Neural progenitor cell (in vitro differentiated cells): ENCODE measurements around the gene EVC. TPM values are rescaled to one million over a fixed set of nuclear protein-coding genes. Genes with fewer than 3 reads are reported as not detected.
"Not testable (repeated sequence)": the region's sequence is repeated elsewhere in the genome, so short reads cannot be mapped to it uniquely, and the experiment has no call there.

Source experiments
- DNase-seq: peaks from one replicate; pipeline ENCODE4 v3.0.0-alpha.2; 2016; ENCODE audit warnings: low spot score
- H2AFZ ChIP-seq: fragments of 200-600 bp; sonication (generic); replicated peaks from 2 replicates; pipeline ENCODE4 v1.6.1; 2016; ENCODE audit warnings: antibody characterized with exemption
- H3F3A ChIP-seq: fragments of 200-600 bp; sonication (generic); 2 replicates; pipeline ENCODE4 v1.6.1; 2016; ENCODE audit warnings: antibody characterized with exemption, low read depth
- H3K27ac ChIP-seq: fragments of 200-600 bp; sonication (generic); 2 replicates; pipeline ENCODE4 v1.5.1; 2016; ENCODE audit warnings: mild to moderate bottlenecking
- H3K27me3 ChIP-seq: fragments of 200-600 bp; sonication (generic); 2 replicates; pipeline ENCODE4 v1.6.1; 2016; ENCODE audit warnings: mild to moderate bottlenecking, moderate library complexity
- H3K36me3 ChIP-seq: fragments of 200-600 bp; sonication (generic); 2 replicates; pipeline ENCODE4 v1.5.1; 2016
- H3K4me1 ChIP-seq: fragments of 200-600 bp; sonication (generic); 2 replicates; pipeline ENCODE4 v1.6.1; 2016; ENCODE audit warnings: mixed run types
- H3K4me2 ChIP-seq: fragments of 200-600 bp; sonication (generic); 2 replicates; pipeline ENCODE4 v1.6.1; 2016
- H3K4me3 ChIP-seq: fragments of 200-600 bp; sonication (generic); 2 replicates; pipeline ENCODE4 v1.5.1; 2016
- H3K79me2 ChIP-seq: fragments of 200-600 bp; sonication (generic); 2 replicates; pipeline ENCODE4 v1.6.1; 2016; ENCODE audit warnings: low read depth
- H3K9ac ChIP-seq: fragments of 200-600 bp; sonication (generic); 2 replicates; pipeline ENCODE4 v1.6.1; 2016
- H3K9me3 ChIP-seq: fragments of 200-600 bp; sonication (generic); 2 replicates; pipeline ENCODE4 v1.5.1; 2016; ENCODE audit warnings: low read depth
- H4K20me1 ChIP-seq: fragments of 200-600 bp; sonication (generic); 2 replicates; pipeline ENCODE4 v1.6.1; 2016; ENCODE audit warnings: low read depth
- H3K27ac Mint-ChIP-seq: 3 replicates; pipeline ENCODE4 v1.8.0; 2021; ENCODE audit warnings: mixed read lengths
- H3K27me3 Mint-ChIP-seq: 2 replicates; pipeline ENCODE4 v1.8.0; 2022; ENCODE audit warnings: low read depth, mild to moderate bottlenecking, inconsistent platforms, moderate library complexity, mixed read lengths; ENCODE audit not compliant: insufficient read depth
- H3K36me3 Mint-ChIP-seq: 3 replicates; pipeline ENCODE4 v1.8.0; 2021; ENCODE audit warnings: mixed read lengths
- H3K4me1 Mint-ChIP-seq: 3 replicates; pipeline ENCODE4 v1.8.0; 2021; ENCODE audit warnings: mixed read lengths
- H3K4me3 Mint-ChIP-seq: 3 replicates; pipeline ENCODE4 v1.8.0; 2021; ENCODE audit warnings: mild to moderate bottlenecking, moderate library complexity, mixed read lengths
- H3K9me3 Mint-ChIP-seq: 3 replicates; pipeline ENCODE4 v1.8.0; 2020; ENCODE audit warnings: mixed read lengths
- EZH2 ChIP-seq: fragments of 200-600 bp; sonication (generic); IDR thresholded peaks from 2 replicates; pipeline ENCODE4 v1.6.1; 2017; ENCODE audit warnings: antibody characterized with exemption, mild to moderate bottlenecking, moderate library complexity
- EZH2phosphoT487 ChIP-seq: fragments of 200-600 bp; sonication (generic); IDR thresholded peaks from 2 replicates; pipeline ENCODE4 v1.6.1; 2017; ENCODE audit warnings: antibody characterized with exemption
- total RNA-seq: library from RNA; depleted of rRNA; stranded (reverse); fragments of >200 nt; gene quantifications from 2 replicates; pipeline ENCODE4 v1.2.3, GENCODE V29; 2015; ENCODE audit warnings: low replicate concordance
- TF ChIP-seq, protein P1 (sequence below): fragments of 200-600 bp; sonication (generic); IDR thresholded peaks from 2 replicates; pipeline ENCODE4 v1.5.1; 2017; ENCODE audit warnings: antibody characterized with exemption, mild to moderate bottlenecking

EVC gene
- total RNA-seq, 1 donor from 2014 or later: 3.6 TPM

DNA sequence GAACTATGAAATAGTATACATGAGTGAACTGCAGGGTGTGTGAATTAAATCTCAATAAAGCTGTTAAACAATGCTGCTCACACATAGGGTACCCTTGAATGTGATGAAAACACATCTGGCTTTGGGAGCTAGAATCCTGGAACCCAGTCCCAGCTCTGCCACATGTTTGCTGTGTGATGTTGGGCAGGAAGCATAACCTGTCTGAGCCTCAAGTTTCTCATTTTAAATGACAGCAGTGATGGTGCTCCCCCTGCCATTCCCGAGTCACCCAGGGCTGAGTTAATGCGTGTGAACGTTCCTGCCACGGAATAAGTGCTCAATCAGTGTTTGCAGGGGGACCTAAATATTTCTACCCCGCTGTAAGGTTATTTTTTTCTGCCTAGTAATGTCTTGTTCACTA, 10.9 kb downstream of the EVC start:
- no peaks in the 10 kb centered on the region for H3K4me1 ChIP-seq
- H4K20me1 ChIP-seq: no peaks in the 10 kb centered on the region
- H3K4me3 ChIP-seq: no peak overlapping the region
- Mint-ChIP-seq H3K9me3 (peaks cover 8% of the 10 kb centered on the region), H3K27ac (no peak overlapping the region), H3K36me3 (peaks cover 39% of the 10 kb centered on the region), H3K4me1 (peaks cover 11% of the 10 kb centered on the region), H3K4me3 (no peak overlapping the region), H3K27me3 (no peaks in the 10 kb centered on the region)
- DNase-seq: no peak
- TF ChIP-seq, protein P1, sequence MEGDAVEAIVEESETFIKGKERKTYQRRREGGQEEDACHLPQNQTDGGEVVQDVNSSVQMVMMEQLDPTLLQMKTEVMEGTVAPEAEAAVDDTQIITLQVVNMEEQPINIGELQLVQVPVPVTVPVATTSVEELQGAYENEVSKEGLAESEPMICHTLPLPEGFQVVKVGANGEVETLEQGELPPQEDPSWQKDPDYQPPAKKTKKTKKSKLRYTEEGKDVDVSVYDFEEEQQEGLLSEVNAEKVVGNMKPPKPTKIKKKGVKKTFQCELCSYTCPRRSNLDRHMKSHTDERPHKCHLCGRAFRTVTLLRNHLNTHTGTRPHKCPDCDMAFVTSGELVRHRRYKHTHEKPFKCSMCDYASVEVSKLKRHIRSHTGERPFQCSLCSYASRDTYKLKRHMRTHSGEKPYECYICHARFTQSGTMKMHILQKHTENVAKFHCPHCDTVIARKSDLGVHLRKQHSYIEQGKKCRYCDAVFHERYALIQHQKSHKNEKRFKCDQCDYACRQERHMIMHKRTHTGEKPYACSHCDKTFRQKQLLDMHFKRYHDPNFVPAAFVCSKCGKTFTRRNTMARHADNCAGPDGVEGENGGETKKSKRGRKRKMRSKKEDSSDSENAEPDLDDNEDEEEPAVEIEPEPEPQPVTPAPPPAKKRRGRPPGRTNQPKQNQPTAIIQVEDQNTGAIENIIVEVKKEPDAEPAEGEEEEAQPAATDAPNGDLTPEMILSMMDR: no peak
- TF ChIP-seq EZH2 (no peak), EZH2phosphoT487 (no peak)
- H3K9me3 ChIP-seq: no peaks in the 10 kb centered on the region
- no peak overlapping the region for H3K4me2 ChIP-seq
- H3K9ac ChIP-seq: no peak overlapping the region
- no peaks in the 10 kb centered on the region for H3K79me2 ChIP-seq
- no peak overlapping the region for H2AFZ ChIP-seq
- no peaks in the 10 kb centered on the region for H3K36me3 ChIP-seq
- no peaks in the 10 kb centered on the region for H3F3A ChIP-seq
- no peaks in the 10 kb centered on the region for H3K27me3 ChIP-seq
- H3K27ac ChIP-seq: no peak overlapping the region

DNA sequence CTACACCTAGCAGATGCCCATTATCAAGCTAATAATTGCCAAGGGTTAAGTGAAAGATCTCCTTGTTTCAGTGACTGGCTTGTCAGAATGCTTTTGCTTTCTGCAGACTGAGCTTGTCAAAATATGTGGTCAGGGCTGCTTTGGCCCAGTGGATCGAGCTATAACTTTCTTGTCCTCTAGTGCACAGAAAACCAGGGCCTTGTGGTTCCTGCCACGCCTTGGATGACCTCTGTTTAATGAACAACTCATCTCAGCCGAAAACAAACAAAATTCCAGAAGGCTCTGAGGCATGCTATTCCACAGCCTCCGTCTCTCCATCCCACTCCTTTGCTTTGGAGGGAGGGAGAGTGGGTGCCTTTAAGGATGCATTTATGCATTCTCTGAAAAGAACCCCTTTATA, 11.3 kb downstream of the EVC start:
- no peak overlapping the region for H3K9ac ChIP-seq
- H3K4me1 Mint-ChIP-seq: peaks cover 11% of the 10 kb centered on the region
- H3K36me3 Mint-ChIP-seq: peaks cover 36% of the 10 kb centered on the region
- H3K27me3 ChIP-seq: no peaks in the 10 kb centered on the region
- H2AFZ ChIP-seq: no peak overlapping the region
- no peaks in the 10 kb centered on the region for H3K9me3 ChIP-seq
- H3K4me3 ChIP-seq: no peak overlapping the region
- H3K27ac ChIP-seq: no peak overlapping the region
- H3K36me3 ChIP-seq: no peaks in the 10 kb centered on the region
- no peaks in the 10 kb centered on the region for H3K4me1 ChIP-seq
- H3F3A ChIP-seq: no peaks in the 10 kb centered on the region
- no peak overlapping the region for H3K4me2 ChIP-seq
- no peak overlapping the region for H3K27ac Mint-ChIP-seq
- no peaks in the 10 kb centered on the region for H3K79me2 ChIP-seq
- no peak for DNase-seq
- TF ChIP-seq EZH2 (no peak), EZH2phosphoT487 (no peak)
- TF ChIP-seq, protein P1: no peak
- H3K27me3 Mint-ChIP-seq: no peaks in the 10 kb centered on the region
- no peak overlapping the region for H3K4me3 Mint-ChIP-seq
- no peaks in the 10 kb centered on the region for H4K20me1 ChIP-seq
- H3K9me3 Mint-ChIP-seq: peaks cover 8% of the 10 kb centered on the region

DNA sequence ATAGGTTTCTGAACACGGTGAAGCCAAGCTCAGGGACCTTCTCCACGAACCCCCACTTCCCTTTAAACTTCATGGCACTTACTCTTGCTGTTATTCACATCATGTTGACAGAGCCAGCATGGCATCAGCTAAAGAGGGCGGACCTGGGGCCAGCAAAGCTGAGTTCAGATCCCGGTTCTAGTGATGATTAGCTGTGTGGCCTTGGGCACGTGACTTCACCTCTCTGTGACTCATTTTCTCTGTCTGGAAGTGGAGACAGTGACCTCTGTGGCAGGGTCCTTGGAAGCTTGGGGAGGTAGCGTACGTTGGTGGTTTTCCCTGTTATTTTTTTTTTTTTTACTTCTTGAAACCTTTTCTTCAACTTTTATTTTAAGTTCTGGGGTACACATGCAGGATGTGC, 13.4 kb downstream of the EVC start:
- H3K27me3 ChIP-seq: no peaks in the 10 kb centered on the region
- H3K79me2 ChIP-seq: no peaks in the 10 kb centered on the region
- H3K4me3 Mint-ChIP-seq: no peak overlapping the region
- H3F3A ChIP-seq: no peaks in the 10 kb centered on the region
- no peak overlapping the region for H3K27ac Mint-ChIP-seq
- H3K9ac ChIP-seq: no peak overlapping the region
- H3K4me3 ChIP-seq: no peak overlapping the region
- no peak overlapping the region for H3K27ac ChIP-seq
- H3K4me1 Mint-ChIP-seq: peaks cover 3% of the 10 kb centered on the region
- TF ChIP-seq EZH2phosphoT487 (no peak), EZH2 (no peak)
- TF ChIP-seq, protein P1: no peak
- peaks cover 32% of the 10 kb centered on the region for H3K36me3 Mint-ChIP-seq
- peaks cover 8% of the 10 kb centered on the region for H3K9me3 Mint-ChIP-seq
- no peak overlapping the region for H2AFZ ChIP-seq
- H3K27me3 Mint-ChIP-seq: no peaks in the 10 kb centered on the region
- no peaks in the 10 kb centered on the region for H3K9me3 ChIP-seq
- no peak for DNase-seq
- no peaks in the 10 kb centered on the region for H3K36me3 ChIP-seq
- no peak overlapping the region for H3K4me2 ChIP-seq
- H4K20me1 ChIP-seq: no peaks in the 10 kb centered on the region
- no peaks in the 10 kb centered on the region for H3K4me1 ChIP-seq

DNA sequence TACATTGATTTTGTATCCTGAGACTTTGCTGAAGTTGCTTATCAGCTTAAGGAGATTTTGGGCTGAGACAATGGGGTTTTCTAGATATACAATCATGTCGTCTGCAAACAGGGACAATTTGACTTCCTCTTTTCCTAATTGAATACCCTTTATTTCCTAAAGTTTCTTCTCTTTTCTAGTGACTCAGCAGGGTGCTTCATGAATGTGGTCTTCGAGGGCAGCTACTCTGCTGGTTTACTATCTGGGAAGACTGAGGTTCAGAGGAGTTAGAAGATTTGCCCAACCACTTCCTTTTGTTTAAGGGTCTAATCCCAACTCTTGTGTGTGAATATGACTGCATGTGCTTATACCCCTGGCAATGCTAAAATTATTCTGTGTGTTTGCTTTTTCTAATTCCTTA, 17.4 kb downstream of the EVC start:
- not testable (repeated sequence) for H2AFZ ChIP-seq, H3K4me1 Mint-ChIP-seq, H4K20me1 ChIP-seq, H3F3A ChIP-seq, H3K36me3 ChIP-seq, H3K9me3 Mint-ChIP-seq, DNase-seq, H3K4me2 ChIP-seq, H3K4me3 Mint-ChIP-seq, H3K27ac ChIP-seq, H3K27ac Mint-ChIP-seq, H3K27me3 Mint-ChIP-seq, H3K9me3 ChIP-seq, H3K79me2 ChIP-seq, H3K27me3 ChIP-seq, H3K4me3 ChIP-seq, H3K9ac ChIP-seq, H3K4me1 ChIP-seq
- peaks cover 35% of the 10 kb centered on the region for H3K36me3 Mint-ChIP-seq
